Smooth muscle cell (in vitro differentiated cells): Measurements from ENCODE around the gene USH1C. TPM values are rescaled to one million over a fixed set of nuclear protein-coding genes. Genes with fewer than 3 reads are reported as not detected.

Experiments used
- DNase-seq: peaks from one replicate; lab custom pipeline; 2025; ENCODE audit not compliant: unreplicated experiment; lab: John Stamatoyannopoulos, UW
- H2AFZ ChIP-seq: fragments of 200-600 bp; sonication (generic); 2 replicates; pipeline ENCODE4 v1.6.0; 2016; ENCODE audit warnings: antibody characterized with exemption, low read depth, mild to moderate bottlenecking
- H3F3A ChIP-seq: fragments of 200-600 bp; sonication (generic); 2 replicates; pipeline ENCODE4 v1.6.0; 2017; ENCODE audit warnings: antibody characterized with exemption, low read depth
- H3K27ac ChIP-seq: fragments of 200-600 bp; sonication (generic); 2 replicates; pipeline ENCODE4 v1.5.1; 2016; ENCODE audit warnings: low read depth, mild to moderate bottlenecking
- H3K27me3 ChIP-seq: fragments of 200-600 bp; sonication (generic); 2 replicates; pipeline ENCODE4 v1.6.1; 2016; ENCODE audit warnings: low read depth, mild to moderate bottlenecking
- H3K36me3 ChIP-seq: fragments of 200-600 bp; sonication (generic); 2 replicates; pipeline ENCODE4 v1.5.1; 2016; ENCODE audit warnings: low read depth
- H3K4me1 ChIP-seq: fragments of 200-600 bp; sonication (generic); 2 replicates; pipeline ENCODE4 v1.5.1; 2016; ENCODE audit warnings: low read depth
- H3K4me2 ChIP-seq: fragments of 200-600 bp; sonication (generic); 2 replicates; pipeline ENCODE4 v1.6.0; 2016; ENCODE audit warnings: mild to moderate bottlenecking
- H3K4me3 ChIP-seq: fragments of 200-600 bp; sonication (generic); 2 replicates; pipeline ENCODE4 v1.5.1; 2016; ENCODE audit warnings: mild to moderate bottlenecking
- H3K79me2 ChIP-seq: fragments of 200-600 bp; sonication (generic); 2 replicates; pipeline ENCODE4 v1.6.0; 2016; ENCODE audit warnings: low read depth, mild to moderate bottlenecking
- H3K9ac ChIP-seq: fragments of 200-600 bp; sonication (generic); 2 replicates; pipeline ENCODE4 v1.6.0; 2016; ENCODE audit warnings: low read depth
- H3K9me3 ChIP-seq: fragments of 200-600 bp; sonication (generic); replicated peaks from 2 replicates; pipeline ENCODE4 v1.5.1; 2016; ENCODE audit warnings: low read depth
- H4K20me1 ChIP-seq: fragments of 200-600 bp; sonication (generic); 2 replicates; pipeline ENCODE4 v1.6.0; 2016; ENCODE audit warnings: low read depth
- CTCF ChIP-seq: fragments of 200-600 bp; sonication (generic); IDR thresholded peaks from 2 replicates; pipeline ENCODE4 v1.5.1; 2017; ENCODE audit warnings: borderline replicate concordance, mild to moderate bottlenecking, antibody characterized with exemption; ENCODE audit not compliant: insufficient read depth, poor library complexity, severe bottlenecking
- WGBS: methylation state at CpG from one replicate; pipeline ENCODE4 v1.1.7; 2016; ENCODE audit warnings: low lambda C conversion rate; 5-methylcytosine and 5-hydroxymethylcytosine counted together
- polyA plus RNA-seq: library from polyadenylated mRNA; unstranded; fragments of >200 nt; fragmentation: Nextera tagmentation; extraction: Ambion mirVana; gene quantifications from 2 replicates; pipeline ENCODE4 v1.2.1, GENCODE V29; 2016
- total RNA-seq: library from RNA; depleted of rRNA; stranded (reverse); fragments of >200 nt; gene quantifications from 2 replicates; pipeline ENCODE4 v1.2.3, GENCODE V29; 2014

Gene USH1C
- total and polyA plus RNA-seq, 2 experiments from 2014 or later: not detected

GRCh38 chr11:17518366-17518765, 25.9 kb downstream of the USH1C start:
- Histone ChIP-seq H3K9ac (no peak overlapping the region), H4K20me1 (no peaks in the 10 kb centered on the region), H3K4me2 (no peak overlapping the region), H3K4me1 (no peaks in the 10 kb centered on the region), H3K27me3 (no peaks in the 10 kb centered on the region), H3K27ac (no peak overlapping the region), H3F3A (no peaks in the 10 kb centered on the region), H2AFZ (no peak overlapping the region), H3K9me3 (no peaks in the 10 kb centered on the region), H3K36me3 (no peaks in the 10 kb centered on the region), H3K4me3 (no peak overlapping the region), H3K79me2 (no peaks in the 10 kb centered on the region)
- DNase-seq: no peak
- no peak for TF ChIP-seq CTCF
- WGBS: 88% methylated on average over 2 of the region's 2 CpGs

- Histone ChIP-seq H3K4me1 (no peaks in the 10 kb centered on the region), H3K4me2 (no peak overlapping the region), H3K36me3 (no peaks in the 10 kb centered on the region), H3K79me2 (no peaks in the 10 kb centered on the region), H3K9ac (no peak overlapping the region), H3K27ac (no peak overlapping the region), H2AFZ (no peak overlapping the region), H3F3A (no peaks in the 10 kb centered on the region), H4K20me1 (no peaks in the 10 kb centered on the region), H3K4me3 (no peak overlapping the region), H3K9me3 (no peaks in the 10 kb centered on the region), H3K27me3 (peaks cover 7% of the 10 kb centered on the region)
- TF ChIP-seq CTCF: no peak
- no peak for DNase-seq
- WGBS: 83% methylated on average over 10 of the region's 10 CpGs
Measured at GRCh38 chr11:17517186-17517585, 27.0 kb downstream of the USH1C start.

GRCh38 chr11:17516551-17517150, 27.6 kb downstream of the USH1C start:
- WGBS: 88% methylated on average over 7 of the region's 7 CpGs
- Histone ChIP-seq H3K36me3 (no peaks in the 10 kb centered on the region), H3K4me3 (no peak overlapping the region), H3K79me2 (no peaks in the 10 kb centered on the region), H3K9ac (no peak overlapping the region), H3K9me3 (no peaks in the 10 kb centered on the region), H2AFZ (no peak overlapping the region), H3K4me2 (no peak overlapping the region), H3K27me3 (peaks cover 7% of the 10 kb centered on the region), H3F3A (no peaks in the 10 kb centered on the region), H3K4me1 (no peaks in the 10 kb centered on the region), H3K27ac (no peak overlapping the region), H4K20me1 (no peaks in the 10 kb centered on the region)
- no peak for TF ChIP-seq CTCF
- no peak for DNase-seq
